HepG2 (cell line): ENCODE results near the gene CERS1. TPM values are rescaled to one million over a fixed set of nuclear protein-coding genes. Genes with fewer than 3 reads are reported as not detected.

Experiments used
- ATAC-seq: fragments of 200-7000 bp; cut with Tn5 transposase; 3 replicates; pipeline ENCODE4 v1.9.1; 2020; ENCODE audit warnings: mild to moderate bottlenecking, moderate library complexity
- BruUV-seq: library from RNA; stranded (reverse); fragments of 400-500 nt; replicated peaks from 2 replicates; lab custom pipeline; 2021; lab: Mats Ljungman, UMichigan
- CTCF ChIA-PET: fragments of 300-600 bp; formaldehyde crosslinking; extraction: SDS; loops from one replicate; lab custom pipeline; 2021; ENCODE audit warnings: low total read pairs, inconsistent platforms, low intra/inter-chr PET ratio; lab: Yijun Ruan, JAX
- POLR2A ChIA-PET: fragments of 350-600 bp; sonication (Branson Sonifier 250); formaldehyde crosslinking; loops from one replicate; lab custom pipeline; 2020; ENCODE audit warnings: antibody characterized with exemption, inconsistent platforms; lab: Yijun Ruan, JAX
- DNase-seq: peaks from one replicate; pipeline ENCODE4 v3.0.0-alpha.2; 2015; ENCODE audit warnings: low spot score
- FAIRE-seq: peaks from 3 replicates; lab custom pipeline; 2011; peaks lifted over from hg19 to GRCh38; lab: Jason Lieb, UNC
- H2AFZ ChIP-seq: one replicate; pipeline ENCODE4 v1.6.1; 2011; ENCODE audit warnings: low read length, inconsistent platforms
- H3K27ac ChIP-seq: fragments of 300-600 bp; 3 replicates; pipeline ENCODE4 v1.8.0; 2011; ENCODE audit warnings: mixed run types, mild to moderate bottlenecking, mixed read lengths, low read length, inconsistent platforms; ENCODE audit not compliant: insufficient read depth; ENCODE audit errors: extremely low read length
- H3K27me3 ChIP-seq, 2 experiments: fragments of 200-600 bp in 1 of 2; 2 replicates in 1 of 2; 3 replicates in 1 of 2; pipeline versions ENCODE4 v1.6.0 to v1.8.0; 2011; ENCODE audit warnings: low read length in 2 of 2, mild to moderate bottlenecking in 2 of 2, moderate library complexity in 2 of 2, inconsistent platforms in 1 of 2; ENCODE audit not compliant: insufficient read depth in 2 of 2, control insufficient read depth in 1 of 2
- H3K36me3 ChIP-seq, 2 experiments: fragments of 200-600 bp in 1 of 2; replicated peaks in 1 of 2; 2 replicates in 1 of 2; 3 replicates in 1 of 2; pipeline versions ENCODE4 v1.5.1 to v1.8.0; 2011; ENCODE audit warnings: low read length in 2 of 2, inconsistent platforms in 1 of 2; ENCODE audit not compliant: insufficient read depth in 2 of 2, control insufficient read depth in 1 of 2
- H3K4me1 ChIP-seq: 2 replicates; pipeline ENCODE4 v1.5.1; 2012; ENCODE audit warnings: low read length, inconsistent platforms; ENCODE audit not compliant: insufficient read depth
- H3K4me2 ChIP-seq: 2 replicates; pipeline ENCODE4 v1.6.0; 2011; ENCODE audit warnings: low read depth, low read length, inconsistent platforms
- H3K4me3 ChIP-seq, 3 experiments: fragments of 200-600 bp in 1 of 3; sonication (generic), shearing (Covaris generic) in 1 of 3; replicated peaks in 1 of 3; 2 replicates each; pipeline ENCODE4 v1.5.1; 2011 to 2016; ENCODE audit warnings: low read length in 3 of 3, inconsistent platforms in 2 of 3, low read depth in 2 of 3, mild to moderate bottlenecking in 2 of 3, control low read depth in 1 of 3, mixed read lengths in 1 of 3; ENCODE audit not compliant: insufficient read depth in 1 of 3
- H3K79me2 ChIP-seq: one replicate; pipeline ENCODE4 v1.6.1; 2011; ENCODE audit warnings: low read length, inconsistent platforms; ENCODE audit not compliant: insufficient read depth
- H3K9ac ChIP-seq: 2 replicates; pipeline ENCODE4 v1.6.0; 2011; ENCODE audit warnings: mild to moderate bottlenecking, low read depth, low read length, inconsistent platforms; ENCODE audit not compliant: insufficient read depth
- H3K9me3 ChIP-seq: 2 replicates; pipeline ENCODE4 v1.5.1; 2012; ENCODE audit warnings: mild to moderate bottlenecking, low read length
- H4K20me1 ChIP-seq: 2 replicates; pipeline ENCODE4 v1.6.0; 2011; ENCODE audit warnings: inconsistent platforms, mild to moderate bottlenecking, low read length, moderate library complexity; ENCODE audit not compliant: insufficient read depth
- ESRRA ChIP-seq: sonication (generic); formaldehyde crosslinking; IDR thresholded peaks from 2 replicates; pipeline ENCODE4 v1.5.1; 2020; ENCODE audit warnings: mild to moderate bottlenecking, low read depth, missing genetic modification reagents
- GABPB1 ChIP-seq: IDR thresholded peaks from 2 replicates; pipeline ENCODE4 v1.6.1; 2016; ENCODE audit warnings: mild to moderate bottlenecking, missing genetic modification reagents, moderate library complexity, missing compliant biosample characterization
- MZF1 ChIP-seq: sonication (generic); formaldehyde crosslinking; IDR thresholded peaks from 2 replicates; pipeline ENCODE4 v1.8.1; 2023; ENCODE audit warnings: mild to moderate bottlenecking, missing genetic modification reagents, borderline replicate concordance
- SOX5 ChIP-seq: IDR thresholded peaks from 2 replicates; pipeline ENCODE4 v1.6.1; 2016; ENCODE audit warnings: borderline replicate concordance
- ZBTB26 ChIP-seq: IDR thresholded peaks from 2 replicates; pipeline ENCODE4 v1.6.1; 2016; ENCODE audit warnings: missing compliant biosample characterization, missing genetic modification reagents, borderline replicate concordance
- ZNF205 ChIP-seq: IDR thresholded peaks from 2 replicates; pipeline ENCODE4 v1.6.1; 2018; ENCODE audit warnings: missing biosample characterization, missing genetic modification reagents
- ZNF3 ChIP-seq: IDR thresholded peaks from 2 replicates; pipeline ENCODE4 v1.7.0; 2017; ENCODE audit warnings: inconsistent platforms
- ZNF407 ChIP-seq: sonication (generic); formaldehyde crosslinking; IDR thresholded peaks from one replicate; pipeline ENCODE4 v1.5.1; 2020; ENCODE audit warnings: mild to moderate bottlenecking, missing genetic modification reagents; ENCODE audit errors: not compliant biosample characterization
- ZNF468 ChIP-seq: sonication (generic); formaldehyde crosslinking; IDR thresholded peaks from 2 replicates; pipeline ENCODE4 v1.8.0; 2022; ENCODE audit warnings: mild to moderate bottlenecking, moderate library complexity, missing genetic modification reagents
- ZNF883 ChIP-seq: sonication (generic); formaldehyde crosslinking; IDR thresholded peaks from 2 replicates; pipeline ENCODE4 v1.5.1; 2020; ENCODE audit warnings: mild to moderate bottlenecking, missing genetic modification reagents; ENCODE audit errors: not compliant biosample characterization
- whole genome bisulfite sequencing: methylation state at CpG from one replicate; pipeline ENCODE4 v1.1.6; 2017; ENCODE audit warnings: low lambda C conversion rate; 5-methylcytosine and 5-hydroxymethylcytosine counted together
- in situ Hi-C: cut with HindIII; loops from 2 replicates; pipeline ENCODE4 v1.10.0; 2017; ENCODE audit warnings: low pct_unique_long_range_greater_than_20kb; ENCODE audit not compliant: extremely low pct_ligation_motif_present
- intact Hi-C: fragments of 100-400 bp; cut with micrococcal nuclease; formaldehyde crosslinking; loops from one replicate; pipeline ENCODE4 v1.10.0; 2022; ENCODE audit not compliant: unreplicated experiment
- polyA plus RNA-seq, 8 experiments: library from polyadenylated mRNA; depleted of rRNA in 3 of 8; stranded (reverse) in 7 of 8; unstranded in 1 of 8; fragments of >200 nt; fragmentation: Illumina TruSeq in 4 of 8; extraction: Trizol in 4 of 8; gene quantifications; 2 replicates each; pipeline versions ENCODE4 v1.2.1 to v1.2.3, GENCODE V29; 2011 to 2016; ENCODE audit warnings: low read depth in 4 of 8, missing spikeins in 1 of 8, mixed read lengths in 1 of 8; ENCODE audit not compliant: insufficient read depth in 1 of 8
- total RNA-seq, 5 experiments: library from RNA; depleted of rRNA; stranded (reverse); fragments of >200 nt; fragmentation: Illumina TruSeq; extraction: Trizol; gene quantifications; 2 replicates each; pipeline ENCODE4 v1.2.3, GENCODE V29; 2016; ENCODE audit warnings: low read depth in 1 of 5

CERS1 gene
- total and polyA plus RNA-seq, 2 of the 13 experiments (the other 11 are each of a cell fraction or from before 2014, with no cell fraction given) = 4.6 to 9.8 TPM

GRCh38 chr19:18859676-18860301, 36.2 kb downstream of the CERS1 start:
- ChIA-PET CTCF (no interaction called here), POLR2A (no interaction called here)
- WGBS = 98% methylated on average over 8 of the region's 12 CpGs
- Histone ChIP-seq H3K9ac (no peak overlapping the region), H3K36me3 (peaks cover 65 to 94% of the 10 kb centered on the region in 2 experiments), H3K9me3 (no peaks in the 10 kb centered on the region), H3K4me3 (no peak overlapping the region), H3K27ac (no peak overlapping the region), H3K27me3 (no peaks in the 10 kb centered on the region), H3K79me2 (no peaks in the 10 kb centered on the region), H3K4me2 (no peak overlapping the region), H3K4me1 (no peaks in the 10 kb centered on the region), H4K20me1 (0 out of 2 replicates have a peak, but pooled peaks cover under 1% of the 10 kb centered on the region), H2AFZ (no peak overlapping the region)
- FAIRE-seq = no peak
- in situ Hi-C loops (no loop called here), intact Hi-C loops (no loop called here)
- BruUV-seq = no TSS peak
- no peak for DNase-seq
- 0 out of 3 replicates have a peak, but pooled peaks have one; percentile 11 for ATAC-seq
- TF ChIP-seq ZNF3 (CRISPR knock-in tag) = no peak
- no peak for TF ChIP-seq ZNF407 (CRISPR knock-in tag)
- TF ChIP-seq GABPB1 (CRISPR knock-in tag) = no peak
- no peak for TF ChIP-seq ZNF883 (CRISPR knock-in tag)
- TF ChIP-seq ZNF205 = no peak
- no peak for TF ChIP-seq ZBTB26 (CRISPR knock-in tag)
- no peak for TF ChIP-seq ESRRA (CRISPR knock-in tag)
- TF ChIP-seq MZF1 (CRISPR knock-in tag) = no peak
- no peak for TF ChIP-seq SOX5
- TF ChIP-seq ZNF468 = no peak
